Loucy (cell line): ENCODE data around the gene MSI1.

Source experiments
- EZH2phosphoT487 ChIP-seq: fragments of 200-600 bp; IDR thresholded peaks from 2 replicates; pipeline ENCODE4 v1.6.1; 2018; ENCODE audit warnings: antibody characterized with exemption, mild to moderate bottlenecking, moderate library complexity, borderline replicate concordance
- TF ChIP-seq, protein P1 (sequence below): fragments of 200-600 bp; sonication (generic); conservative IDR thresholded peaks from 2 replicates; pipeline ENCODE4 v1.5.1; 2014; ENCODE audit warnings: mild to moderate bottlenecking, antibody characterized with exemption, low read length

DNA sequence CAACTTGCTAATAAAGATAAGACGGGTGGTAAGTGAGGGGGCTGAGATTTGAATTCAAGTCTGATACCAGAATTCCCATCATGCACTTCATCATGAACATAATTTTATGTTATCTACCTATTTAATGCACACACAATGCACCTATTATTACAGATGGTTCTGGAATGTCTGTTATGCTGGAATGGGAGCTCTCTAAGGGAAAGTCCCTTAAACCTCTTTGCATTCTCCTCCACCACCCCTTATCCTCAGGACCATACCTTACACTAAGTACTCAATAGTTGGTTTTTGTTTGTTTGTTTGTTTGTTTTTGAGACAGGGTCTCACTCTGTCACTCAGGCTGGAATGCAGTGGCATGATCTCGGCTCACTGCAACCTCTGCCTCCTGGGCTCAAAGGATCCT is 7.0 kb upstream of the MSI1 start:
- TF ChIP-seq, protein P1, sequence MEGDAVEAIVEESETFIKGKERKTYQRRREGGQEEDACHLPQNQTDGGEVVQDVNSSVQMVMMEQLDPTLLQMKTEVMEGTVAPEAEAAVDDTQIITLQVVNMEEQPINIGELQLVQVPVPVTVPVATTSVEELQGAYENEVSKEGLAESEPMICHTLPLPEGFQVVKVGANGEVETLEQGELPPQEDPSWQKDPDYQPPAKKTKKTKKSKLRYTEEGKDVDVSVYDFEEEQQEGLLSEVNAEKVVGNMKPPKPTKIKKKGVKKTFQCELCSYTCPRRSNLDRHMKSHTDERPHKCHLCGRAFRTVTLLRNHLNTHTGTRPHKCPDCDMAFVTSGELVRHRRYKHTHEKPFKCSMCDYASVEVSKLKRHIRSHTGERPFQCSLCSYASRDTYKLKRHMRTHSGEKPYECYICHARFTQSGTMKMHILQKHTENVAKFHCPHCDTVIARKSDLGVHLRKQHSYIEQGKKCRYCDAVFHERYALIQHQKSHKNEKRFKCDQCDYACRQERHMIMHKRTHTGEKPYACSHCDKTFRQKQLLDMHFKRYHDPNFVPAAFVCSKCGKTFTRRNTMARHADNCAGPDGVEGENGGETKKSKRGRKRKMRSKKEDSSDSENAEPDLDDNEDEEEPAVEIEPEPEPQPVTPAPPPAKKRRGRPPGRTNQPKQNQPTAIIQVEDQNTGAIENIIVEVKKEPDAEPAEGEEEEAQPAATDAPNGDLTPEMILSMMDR = no peak
- no peak for TF ChIP-seq EZH2phosphoT487
